NCI-H2029 (cell line): ENCODE results near the gene RCCD1.
"Not testable (repeated sequence)": the region's sequence is repeated elsewhere in the genome, so short reads cannot be mapped to it uniquely, and the experiment has no call there.

ENCODE experiments used
- DNase-seq: peaks from one replicate; lab custom pipeline; 2025; lab: John Stamatoyannopoulos, UW

The RCCD1 gene, protein sequence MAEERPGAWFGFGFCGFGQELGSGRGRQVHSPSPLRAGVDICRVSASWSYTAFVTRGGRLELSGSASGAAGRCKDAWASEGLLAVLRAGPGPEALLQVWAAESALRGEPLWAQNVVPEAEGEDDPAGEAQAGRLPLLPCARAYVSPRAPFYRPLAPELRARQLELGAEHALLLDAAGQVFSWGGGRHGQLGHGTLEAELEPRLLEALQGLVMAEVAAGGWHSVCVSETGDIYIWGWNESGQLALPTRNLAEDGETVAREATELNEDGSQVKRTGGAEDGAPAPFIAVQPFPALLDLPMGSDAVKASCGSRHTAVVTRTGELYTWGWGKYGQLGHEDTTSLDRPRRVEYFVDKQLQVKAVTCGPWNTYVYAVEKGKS

DNA sequence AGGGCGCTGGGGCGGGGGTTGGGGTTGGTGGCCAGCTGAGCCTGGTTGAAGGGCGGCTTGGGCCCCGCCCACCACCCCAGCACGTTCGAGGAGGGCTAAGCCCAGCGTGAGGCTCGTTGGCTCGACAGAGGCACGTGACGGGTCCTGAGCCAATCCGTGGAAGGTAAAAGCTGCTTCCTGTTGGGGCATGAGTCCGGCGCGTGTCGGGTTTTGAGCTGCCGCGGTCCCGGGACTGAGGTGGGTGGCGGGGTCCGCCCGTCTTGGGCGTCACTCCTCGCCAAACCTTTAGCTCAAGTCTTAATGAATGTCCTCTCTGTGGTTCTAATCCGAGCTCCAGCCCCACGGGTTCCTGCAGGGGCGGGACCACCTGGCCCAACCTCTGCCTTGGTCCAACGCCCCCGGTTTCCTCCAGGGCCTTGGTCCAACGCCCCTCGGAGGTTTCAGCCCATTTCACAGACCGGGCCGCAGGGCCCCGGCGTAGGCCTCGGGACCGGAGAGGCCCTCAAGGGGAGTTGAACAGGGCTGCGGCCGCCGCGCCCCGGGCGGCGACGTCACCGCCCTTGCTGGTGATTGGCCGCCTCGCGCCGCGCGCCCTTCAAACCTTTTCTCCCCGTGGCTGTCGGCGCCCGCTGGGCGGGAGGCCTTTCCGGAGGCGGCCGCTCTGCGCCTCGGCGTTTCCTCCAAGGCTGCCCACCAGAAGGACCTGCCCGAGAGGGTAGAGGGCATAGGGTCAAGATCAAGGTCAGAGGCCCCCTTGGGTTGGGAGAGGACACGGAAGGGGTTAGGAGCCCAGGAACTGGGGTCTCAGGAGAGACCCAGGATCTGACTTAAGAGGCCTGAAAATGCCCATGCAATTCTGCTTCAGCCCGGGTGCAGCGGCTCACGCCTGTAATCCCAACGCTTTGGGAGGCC, at the start of gene RCCD1:
Gene RCCD1, plus strand, starts transcription at position 173 of the 912 bp plus-strand sequence. CDS start 1,851 bp downstream, outside the sequence.
- peak; percentile 84 for DNase-seq

DNA sequence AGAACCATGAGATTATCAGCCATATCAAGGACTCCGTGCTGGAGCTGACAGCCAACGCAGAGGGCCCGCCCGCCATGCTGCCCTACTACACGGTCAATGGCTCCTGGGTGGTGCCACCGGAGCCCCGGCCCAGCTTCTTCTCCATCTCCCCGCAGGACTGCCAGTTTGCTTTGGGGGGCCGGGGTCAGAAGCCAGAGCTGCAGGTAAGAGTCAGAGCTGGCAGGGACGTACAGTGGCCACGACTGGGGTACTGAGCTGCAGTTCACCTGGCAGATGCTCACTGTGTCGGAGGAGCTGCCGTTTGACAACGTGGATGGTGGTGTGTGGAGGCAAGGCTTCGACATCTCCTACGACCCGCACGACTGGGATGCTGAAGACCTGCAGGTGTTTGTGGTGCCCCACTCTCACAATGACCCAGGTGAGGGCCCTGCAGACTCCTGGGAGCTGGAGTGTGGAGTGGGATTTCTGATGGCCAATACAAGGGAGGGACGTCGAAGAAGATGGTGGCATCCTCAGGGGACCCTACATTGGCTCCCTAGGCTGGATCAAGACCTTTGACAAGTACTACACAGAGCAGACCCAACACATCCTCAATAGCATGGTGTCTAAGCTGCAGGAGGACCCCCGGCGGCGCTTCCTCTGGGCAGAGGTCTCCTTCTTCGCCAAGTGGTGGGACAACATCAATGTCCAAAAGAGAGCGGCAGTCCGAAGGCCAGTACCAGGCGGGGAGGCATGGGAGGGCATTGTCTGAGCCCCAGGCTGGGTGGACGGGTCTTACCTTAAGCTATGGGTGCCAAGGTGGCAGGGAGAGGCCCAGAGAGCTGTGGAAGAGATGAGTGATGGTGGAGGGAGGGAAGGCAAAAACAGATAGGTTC, 49.1 kb upstream of the RCCD1 start:
- no peak for DNase-seq

DNA sequence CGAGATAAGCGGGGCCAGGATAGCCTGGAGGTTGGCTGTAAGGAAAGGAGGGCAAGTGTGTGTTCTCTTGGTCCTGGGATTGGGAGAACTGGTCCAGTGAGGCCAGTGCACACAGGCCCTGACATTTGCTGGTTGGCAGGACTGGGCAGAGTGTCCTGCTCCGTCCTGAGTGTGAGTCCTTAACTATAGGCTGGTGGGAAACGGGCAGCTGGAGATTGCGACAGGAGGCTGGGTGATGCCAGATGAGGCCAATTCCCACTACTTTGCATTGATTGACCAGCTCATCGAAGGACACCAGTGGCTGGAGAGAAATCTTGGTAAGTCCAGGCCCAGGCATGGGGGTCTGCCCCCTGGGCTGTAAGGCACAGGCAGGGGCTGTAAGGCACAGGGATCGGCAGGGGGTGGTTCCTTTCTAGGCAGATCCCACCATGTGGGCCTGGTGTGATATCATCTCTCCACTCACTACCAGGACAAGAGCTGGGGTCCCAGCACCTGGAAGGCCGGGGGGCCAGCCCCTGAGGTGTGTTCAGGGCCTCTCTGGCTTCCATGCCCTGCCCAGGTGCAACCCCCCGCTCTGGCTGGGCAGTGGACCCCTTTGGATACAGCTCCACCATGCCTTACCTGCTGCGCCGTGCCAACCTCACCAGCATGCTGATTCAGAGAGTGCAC, 48.4 kb upstream of the RCCD1 start:
- no peak for DNase-seq

DNA sequence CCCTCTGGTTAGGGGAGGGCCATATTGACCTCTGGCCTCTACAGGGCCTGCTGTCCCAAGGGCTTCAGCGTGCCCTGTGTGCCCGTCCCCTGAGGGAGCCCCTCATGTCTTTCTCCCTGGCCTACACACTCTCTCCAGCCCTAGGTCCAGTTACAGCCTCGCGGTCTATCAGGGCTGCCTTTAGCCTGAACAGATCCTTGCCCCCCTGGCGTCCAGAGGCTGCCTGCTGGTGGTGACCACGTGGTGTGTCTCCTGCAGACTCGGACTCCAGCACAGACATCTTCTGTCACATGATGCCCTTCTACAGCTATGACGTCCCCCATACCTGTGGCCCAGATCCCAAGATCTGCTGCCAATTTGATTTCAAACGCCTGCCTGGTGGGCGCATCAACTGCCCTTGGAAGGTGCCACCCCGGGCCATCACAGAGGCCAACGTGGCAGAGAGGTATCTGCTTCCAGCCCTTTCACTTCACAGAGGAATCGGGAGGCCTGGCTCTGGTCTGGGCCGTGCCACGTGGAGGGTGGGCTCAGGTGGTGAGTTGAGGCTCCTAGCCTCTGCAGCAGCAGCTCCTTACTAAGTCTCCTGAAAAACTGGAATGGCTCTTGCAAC, 47.5 kb upstream of the RCCD1 start:
- DNase-seq, result no peak

DNA sequence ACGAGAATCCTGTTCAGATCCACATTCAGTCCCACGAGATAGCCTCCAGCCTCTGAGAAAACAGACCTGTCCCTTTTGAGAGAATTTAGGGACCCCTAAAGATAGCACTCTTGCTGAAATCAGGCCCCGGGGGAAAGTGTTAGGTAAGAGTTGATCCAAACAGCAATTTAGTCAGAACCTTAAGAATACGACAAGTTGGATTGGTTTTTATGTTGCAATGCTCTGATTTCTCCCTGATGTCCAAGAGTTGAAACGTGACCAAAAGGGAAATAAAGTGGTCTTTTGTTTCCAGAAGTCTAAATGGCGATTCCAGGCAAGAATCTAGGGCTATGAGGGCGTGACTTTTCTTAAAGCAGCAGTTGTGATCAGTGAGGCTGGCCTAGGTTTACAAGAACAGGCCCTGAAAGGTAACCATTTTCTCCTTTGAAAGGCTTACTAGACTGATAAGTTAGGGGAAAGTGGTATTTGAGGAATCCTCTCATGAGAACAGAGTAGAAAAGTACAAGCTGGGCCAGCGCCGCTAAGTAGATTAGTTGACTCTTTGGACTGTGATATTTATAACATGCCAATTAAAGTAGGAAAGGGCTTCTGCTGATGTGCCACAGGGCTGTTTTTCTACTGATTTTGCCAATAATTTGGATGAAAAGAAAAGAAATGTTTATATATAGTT, 46.7 kb upstream of the RCCD1 start:
- DNase-seq, result no peak

DNA sequence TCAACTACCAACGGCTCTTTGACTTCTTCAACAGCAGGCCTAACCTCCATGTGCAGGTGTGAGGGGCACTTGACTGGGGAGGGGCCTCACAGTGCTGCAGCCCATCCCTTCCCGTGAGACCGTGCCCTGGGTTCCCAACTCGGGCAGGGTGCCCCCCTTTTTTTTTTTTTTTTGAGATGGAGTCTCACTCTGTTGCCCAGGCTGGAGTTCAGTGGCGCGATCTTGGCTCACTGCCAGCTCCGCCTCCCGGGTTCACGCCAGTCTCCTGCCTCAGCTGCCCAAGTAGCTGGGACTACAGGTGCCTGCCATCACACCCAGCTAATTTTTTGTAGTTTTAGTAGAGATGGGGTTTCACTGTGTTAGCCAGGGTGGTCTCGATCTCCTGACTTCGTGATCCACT, 45.2 kb upstream of the RCCD1 start:
- DNase-seq, result not testable (repeated sequence)

DNA sequence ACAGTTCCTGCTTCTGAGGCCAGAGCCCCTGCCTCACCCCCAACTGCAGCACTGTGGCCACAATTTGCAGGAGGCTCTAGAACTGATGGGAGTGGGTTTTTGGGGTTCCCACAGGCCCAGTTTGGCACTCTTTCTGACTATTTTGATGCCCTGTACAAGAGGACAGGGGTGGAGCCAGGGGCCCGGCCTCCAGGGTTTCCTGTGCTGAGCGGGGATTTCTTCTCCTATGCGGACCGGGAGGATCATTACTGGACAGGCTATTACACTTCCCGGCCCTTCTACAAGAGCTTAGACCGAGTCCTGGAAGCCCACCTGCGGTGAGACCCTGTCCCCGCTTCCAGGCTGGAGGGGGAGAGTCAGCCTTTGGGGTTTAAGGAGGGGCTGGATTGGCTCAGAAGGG, 44.7 kb upstream of the RCCD1 start:
- no peak for DNase-seq

DNA sequence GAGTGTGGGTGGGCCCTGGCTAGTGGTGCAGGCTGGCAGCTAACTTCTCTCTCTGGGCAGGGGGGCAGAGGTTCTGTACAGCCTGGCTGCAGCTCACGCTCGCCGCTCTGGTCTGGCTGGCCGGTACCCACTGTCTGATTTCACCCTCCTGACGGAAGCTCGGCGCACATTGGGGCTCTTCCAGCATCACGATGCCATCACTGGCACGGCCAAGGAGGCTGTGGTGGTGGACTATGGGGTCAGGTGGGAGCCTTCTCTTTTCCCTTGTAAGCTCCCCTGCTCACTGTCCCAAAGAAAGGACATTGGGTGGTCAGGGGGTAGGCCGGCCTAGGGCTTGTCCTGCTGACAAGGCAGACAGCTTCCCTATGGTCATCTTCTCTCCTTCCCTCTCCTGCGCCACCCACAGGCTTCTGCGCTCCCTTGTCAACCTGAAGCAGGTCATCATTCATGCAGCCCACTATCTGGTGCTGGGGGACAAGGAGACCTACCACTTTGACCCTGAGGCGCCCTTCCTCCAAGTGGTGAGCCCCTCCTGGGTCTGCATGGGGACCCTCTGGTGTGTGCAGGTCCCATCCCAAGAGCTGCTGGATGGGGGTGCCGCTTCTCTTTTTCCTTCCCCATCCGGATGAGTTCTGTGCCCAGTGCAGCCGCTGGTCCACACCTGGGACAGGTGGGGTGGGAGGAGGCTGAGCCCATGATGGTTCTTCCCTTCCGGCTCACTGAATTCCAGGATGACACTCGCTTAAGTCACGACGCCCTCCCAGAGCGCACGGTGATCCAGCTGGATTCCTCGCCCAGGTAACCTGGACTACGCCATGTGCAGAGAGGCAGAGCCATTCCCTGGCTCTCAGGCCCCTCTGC, 44.0 kb upstream of the RCCD1 start:
- no peak for DNase-seq

DNA sequence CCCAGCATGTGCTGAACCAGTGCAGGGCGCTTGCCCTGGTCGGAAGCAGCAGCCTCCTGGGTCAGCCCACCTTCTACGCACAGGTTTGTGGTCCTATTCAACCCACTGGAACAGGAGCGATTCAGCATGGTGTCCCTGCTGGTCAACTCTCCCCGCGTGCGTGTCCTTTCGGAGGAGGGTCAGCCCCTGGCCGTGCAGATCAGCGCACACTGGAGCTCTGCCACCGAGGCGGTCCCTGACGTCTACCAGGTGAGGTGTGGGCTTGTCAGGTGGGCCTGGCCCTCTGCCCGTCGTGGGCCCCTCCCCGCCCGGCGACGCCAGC, 43.4 kb upstream of the RCCD1 start:
- DNase-seq, result no peak

DNA sequence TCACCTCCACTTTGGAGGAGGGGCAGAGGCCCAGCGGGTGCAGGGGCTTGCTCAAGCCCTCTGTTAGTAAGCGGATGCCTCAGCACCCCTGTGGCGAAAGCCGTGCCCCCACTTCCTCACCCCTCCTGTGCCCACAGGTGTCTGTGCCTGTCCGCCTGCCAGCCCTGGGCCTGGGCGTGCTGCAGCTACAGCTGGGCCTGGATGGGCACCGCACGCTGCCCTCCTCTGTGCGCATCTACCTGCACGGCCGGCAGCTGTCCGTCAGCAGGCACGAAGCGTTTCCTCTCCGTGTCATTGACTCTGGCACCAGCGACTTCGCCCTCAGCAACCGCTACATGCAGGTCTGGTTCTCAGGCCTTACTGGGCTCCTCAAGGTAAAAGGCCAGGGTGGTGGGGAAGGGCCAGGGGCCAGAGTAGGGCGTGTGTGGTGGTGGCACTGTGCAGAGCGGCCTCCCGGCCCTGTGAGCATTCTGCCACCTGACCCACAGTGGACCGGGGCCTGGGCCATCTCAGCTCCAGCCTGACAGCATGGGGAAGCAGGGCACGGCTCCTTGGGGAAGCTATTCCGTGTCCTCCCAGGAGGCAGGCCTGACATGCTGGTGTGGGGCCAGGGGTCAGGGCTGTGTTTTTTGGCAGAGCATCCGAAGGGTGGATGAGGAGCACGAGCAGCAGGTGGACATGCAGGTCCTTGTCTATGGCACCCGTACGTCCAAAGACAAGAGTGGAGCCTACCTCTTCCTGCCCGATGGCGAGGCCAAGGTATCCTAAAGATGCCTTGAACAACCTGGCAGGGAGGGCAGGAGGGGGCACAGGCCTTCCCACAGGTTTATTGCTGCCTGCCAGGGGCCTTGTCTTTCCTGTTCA, 42.5 kb upstream of the RCCD1 start:
- no peak for DNase-seq

DNA sequence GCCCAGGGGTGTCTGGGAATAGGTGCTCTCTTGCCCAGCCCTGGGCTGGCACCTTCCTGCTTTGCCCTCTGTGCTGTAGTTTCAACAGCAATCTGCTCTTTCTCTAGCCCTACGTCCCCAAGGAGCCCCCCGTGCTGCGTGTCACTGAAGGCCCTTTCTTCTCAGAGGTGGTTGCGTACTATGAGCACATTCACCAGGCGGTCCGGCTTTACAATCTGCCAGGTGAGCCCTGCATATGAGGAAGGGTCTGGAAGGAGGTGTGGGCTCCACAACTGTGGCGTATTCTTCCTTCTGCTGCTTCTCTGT, 42.0 kb upstream of the RCCD1 start:
- DNase-seq, result no peak

DNA sequence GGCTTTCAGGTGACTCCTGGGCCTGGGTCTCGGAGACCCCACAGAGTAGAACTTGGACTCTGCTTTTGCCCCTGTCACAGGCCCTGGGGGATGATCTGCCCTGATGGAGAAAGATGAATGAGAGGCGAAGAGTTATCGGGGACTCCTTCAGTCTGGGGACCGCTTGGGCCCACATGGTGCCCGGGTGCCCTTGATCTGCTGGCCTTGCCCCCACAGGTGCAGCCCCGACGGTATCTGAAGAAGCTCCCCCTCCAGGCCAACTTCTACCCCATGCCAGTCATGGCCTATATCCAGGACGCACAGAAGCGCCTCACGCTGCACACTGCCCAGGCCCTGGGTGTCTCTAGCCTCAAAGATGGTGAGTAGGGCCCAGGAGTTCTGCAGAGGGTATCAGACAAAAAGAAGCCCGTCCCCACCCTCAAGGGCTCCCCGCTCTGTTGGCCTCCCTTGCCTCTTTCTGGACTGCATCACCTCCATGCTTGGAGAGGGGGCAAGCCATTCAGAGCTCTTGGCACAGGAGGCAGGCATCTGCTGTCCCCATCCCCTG, 41.2 kb upstream of the RCCD1 start:
- DNase-seq, result no peak

DNA sequence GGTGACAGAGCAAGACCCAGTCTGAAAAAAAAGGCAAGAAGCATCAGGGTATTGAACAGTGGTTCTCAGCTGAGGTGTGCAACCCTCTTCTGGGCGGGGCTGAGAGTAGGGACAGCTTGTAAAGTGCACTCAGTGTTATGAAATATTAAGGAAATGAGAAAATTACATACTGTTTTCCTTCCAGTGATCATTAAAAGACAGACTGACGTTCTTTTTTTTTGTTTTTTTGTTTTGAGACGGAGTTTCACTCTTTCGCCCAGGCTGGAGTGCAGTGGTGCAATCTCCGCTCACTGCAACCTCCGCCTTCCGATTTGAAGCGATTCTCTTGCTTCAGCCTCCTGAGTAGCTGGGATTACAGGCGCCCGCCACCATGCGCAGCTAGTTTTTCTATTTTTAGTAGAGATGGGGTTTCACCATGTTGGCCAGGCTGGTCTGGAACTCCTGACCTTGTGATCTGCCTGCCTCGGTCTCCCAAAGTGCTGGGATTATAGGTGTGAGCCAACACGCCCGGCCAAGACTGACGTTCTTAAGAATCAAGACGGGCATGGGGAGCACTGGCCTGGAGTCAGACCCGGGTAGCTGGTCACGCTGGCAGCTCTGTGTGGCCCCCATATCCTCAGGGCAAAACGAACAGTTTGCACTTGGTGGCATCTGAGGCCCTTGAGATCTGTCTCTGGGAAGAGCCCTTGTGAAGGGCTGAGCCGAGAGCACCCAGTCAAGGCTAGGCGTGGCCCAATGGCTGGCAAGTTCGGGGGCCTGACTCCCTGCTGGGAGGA, 40.2 kb upstream of the RCCD1 start:
- no peak for DNase-seq

DNA sequence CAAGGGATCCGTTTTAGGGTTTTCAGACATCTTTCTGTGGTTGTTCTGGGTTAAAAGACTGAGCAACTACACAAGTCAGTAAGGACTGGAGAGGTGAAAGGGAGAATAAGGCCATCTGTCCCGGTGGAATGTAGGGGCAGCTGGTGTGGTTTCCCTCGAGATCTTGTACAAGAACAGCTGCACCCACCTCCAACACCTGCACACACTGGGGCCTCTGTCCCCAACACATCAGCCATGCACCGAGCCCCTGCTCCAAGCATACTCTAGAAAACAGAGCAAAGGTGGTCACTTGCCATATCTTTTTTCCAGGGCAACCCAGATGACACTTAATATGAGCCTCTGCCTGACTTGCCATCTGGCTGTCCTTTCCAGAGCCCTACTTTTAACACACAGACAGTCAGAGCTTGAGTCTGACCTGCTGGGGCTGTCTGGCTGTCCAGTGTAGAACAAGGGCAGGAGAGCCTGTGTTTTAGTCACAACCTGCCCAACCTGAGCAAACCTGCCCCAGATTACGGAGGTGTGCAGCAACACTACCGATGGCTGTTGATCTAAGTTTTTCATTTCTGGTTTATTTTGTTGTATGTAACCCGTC, 39.4 kb upstream of the RCCD1 start:
- DNase-seq, result no peak

DNA sequence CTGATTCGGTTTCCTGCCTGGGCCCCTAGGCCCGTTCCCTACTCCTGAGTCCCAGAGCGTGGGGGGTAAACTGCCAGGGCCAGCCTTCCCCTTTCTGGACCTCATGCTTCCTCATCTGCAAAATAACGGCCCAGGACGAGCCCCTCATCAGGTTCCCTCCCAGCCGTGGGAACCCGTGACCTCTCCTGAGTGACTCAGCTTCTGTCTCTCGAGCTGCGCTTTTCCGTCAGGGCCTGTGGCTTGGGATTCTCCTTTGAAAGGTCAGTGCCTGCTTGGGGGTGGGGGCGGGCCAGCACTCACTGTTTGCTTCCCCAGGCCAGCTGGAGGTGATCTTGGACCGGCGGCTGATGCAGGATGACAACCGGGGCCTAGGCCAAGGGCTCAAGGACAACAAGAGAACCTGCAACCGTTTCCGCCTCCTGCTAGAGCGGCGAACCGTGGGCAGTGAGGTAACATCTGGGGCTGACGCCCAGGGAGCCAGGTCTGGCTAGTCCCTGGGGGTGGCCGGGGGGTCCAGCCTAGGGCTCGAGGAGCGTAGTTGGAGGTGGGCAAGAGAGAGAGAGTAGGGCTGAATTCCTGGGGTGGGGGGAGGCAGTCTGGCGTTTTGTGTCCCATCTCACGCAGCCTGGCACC, 38.8 kb upstream of the RCCD1 start:
- no peak for DNase-seq

DNA sequence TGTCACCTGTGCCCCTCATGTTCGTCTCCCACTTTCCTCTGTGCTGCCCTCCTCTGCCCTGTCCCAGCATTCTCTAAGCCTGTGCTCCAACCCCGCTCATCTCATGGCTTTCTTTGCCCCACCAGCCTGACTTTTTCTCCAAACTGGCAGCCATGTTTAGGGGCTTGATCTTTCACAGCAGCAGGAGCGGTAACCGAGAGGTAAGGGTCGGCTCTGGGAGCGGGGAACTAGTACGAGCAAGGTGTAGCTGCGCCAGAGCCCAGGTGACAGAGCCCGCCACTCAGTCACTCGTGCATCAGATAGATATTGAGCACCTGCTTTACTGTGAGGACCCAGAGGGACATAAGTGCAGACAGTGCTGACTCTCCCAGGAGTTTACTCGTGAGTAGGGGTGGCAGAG, 38.2 kb upstream of the RCCD1 start:
- DNase-seq, result no peak

DNA sequence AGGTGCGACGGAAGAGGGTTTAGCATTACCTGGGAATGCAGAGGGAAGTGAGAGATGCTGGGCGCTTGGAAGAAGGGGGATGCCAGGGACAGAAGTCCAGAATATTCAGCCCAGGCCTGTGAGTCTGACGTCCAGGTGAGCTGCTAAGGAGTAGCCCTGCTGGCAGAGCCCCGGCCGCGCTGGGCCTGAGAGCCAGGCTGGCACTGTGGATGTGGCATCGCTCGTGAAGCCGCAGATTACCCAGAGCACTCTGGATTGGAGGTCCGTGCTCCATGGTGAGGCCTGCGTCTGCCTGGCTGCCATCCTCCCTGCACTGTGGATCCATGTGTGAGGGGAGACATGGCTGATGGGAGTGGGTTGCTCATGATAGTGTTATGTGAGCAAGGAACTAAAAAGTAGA, 37.1 kb upstream of the RCCD1 start:
- DNase-seq, result no peak
